OCI-LY1 (cell line): Measurements from ENCODE around the gene IL22RA2.

Experiments used
- EZH2 ChIP-seq: fragments of 200-600 bp; sonication (generic), shearing (Covaris generic); IDR thresholded peaks from 2 replicates; pipeline ENCODE4 v1.8.0; 2017; ENCODE audit warnings: borderline replicate concordance, mixed run types, mild to moderate bottlenecking, antibody characterized with exemption, low read length, moderate library complexity, mixed read lengths
- TF ChIP-seq, protein P1 (sequence below): fragments of 200-600 bp; sonication (generic), shearing (Covaris generic); IDR thresholded peaks from 2 replicates; pipeline ENCODE4 v1.5.1; 2017; ENCODE audit warnings: mild to moderate bottlenecking, antibody characterized with exemption, low read length, moderate library complexity, mixed read lengths

DNA sequence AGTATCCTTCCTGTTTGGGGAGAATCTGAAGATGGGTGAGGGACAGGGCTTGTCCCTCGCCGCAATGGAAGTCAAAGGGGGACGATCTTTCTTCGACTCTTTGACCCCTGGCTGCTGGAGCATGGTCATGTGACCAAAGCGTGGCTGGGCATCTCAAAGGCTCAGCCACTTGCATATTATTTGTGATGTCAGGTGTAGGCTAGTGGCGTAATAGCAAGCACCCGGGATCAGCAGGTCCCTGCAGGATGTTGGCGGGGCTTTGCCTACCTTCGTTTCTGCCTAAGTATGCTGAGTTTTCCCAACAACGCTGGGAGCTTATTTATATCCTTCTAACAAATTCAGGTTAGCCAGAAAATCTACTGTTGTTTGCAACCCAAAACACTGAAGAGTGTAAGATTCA lies 78.4 kb downstream of the IL22RA2 start:
- TF ChIP-seq, protein P1, sequence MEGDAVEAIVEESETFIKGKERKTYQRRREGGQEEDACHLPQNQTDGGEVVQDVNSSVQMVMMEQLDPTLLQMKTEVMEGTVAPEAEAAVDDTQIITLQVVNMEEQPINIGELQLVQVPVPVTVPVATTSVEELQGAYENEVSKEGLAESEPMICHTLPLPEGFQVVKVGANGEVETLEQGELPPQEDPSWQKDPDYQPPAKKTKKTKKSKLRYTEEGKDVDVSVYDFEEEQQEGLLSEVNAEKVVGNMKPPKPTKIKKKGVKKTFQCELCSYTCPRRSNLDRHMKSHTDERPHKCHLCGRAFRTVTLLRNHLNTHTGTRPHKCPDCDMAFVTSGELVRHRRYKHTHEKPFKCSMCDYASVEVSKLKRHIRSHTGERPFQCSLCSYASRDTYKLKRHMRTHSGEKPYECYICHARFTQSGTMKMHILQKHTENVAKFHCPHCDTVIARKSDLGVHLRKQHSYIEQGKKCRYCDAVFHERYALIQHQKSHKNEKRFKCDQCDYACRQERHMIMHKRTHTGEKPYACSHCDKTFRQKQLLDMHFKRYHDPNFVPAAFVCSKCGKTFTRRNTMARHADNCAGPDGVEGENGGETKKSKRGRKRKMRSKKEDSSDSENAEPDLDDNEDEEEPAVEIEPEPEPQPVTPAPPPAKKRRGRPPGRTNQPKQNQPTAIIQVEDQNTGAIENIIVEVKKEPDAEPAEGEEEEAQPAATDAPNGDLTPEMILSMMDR = no peak
- TF ChIP-seq EZH2 = no peak
